ENCODE measurements around the gene KRTAP12-4.

Gene KRTAP12-4

GRCh38 chr21:44618909-44619308, 35.5 kb downstream of the KRTAP12-4 start:
- no peak for TF ChIP-seq CTCF (IDR thresholded peaks at IDR 0.05; ENCODE audit: borderline replicate concordance, insufficient read depth, low read depth, low read length)
- H3K4me3 ChIP-seq (ENCODE audit: low read depth, low read length): no peak overlapping the region

DNA sequence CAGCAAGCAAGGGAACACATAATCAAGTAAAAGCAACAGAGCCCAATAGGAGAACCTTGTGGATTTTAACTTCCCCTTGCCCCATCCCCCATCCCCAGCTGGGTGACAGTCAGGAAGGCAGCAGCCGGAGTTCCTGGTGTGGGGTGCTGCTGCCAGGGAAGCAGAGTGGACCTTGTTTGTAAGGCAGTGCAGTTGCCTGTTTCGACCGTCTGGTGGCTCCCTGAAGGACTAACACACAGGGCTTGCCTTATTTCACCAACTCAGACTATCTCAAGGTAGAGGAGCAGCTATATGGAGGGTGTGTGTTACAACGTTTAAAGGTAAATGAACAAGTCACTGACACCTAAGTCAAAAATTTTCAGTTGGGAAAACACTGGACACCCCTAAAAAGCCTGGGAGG, 36.0 kb downstream of the KRTAP12-4 start:
- TF ChIP-seq CTCF (IDR thresholded peaks at IDR 0.05; ENCODE audit: borderline replicate concordance, insufficient read depth, low read depth, low read length): 0 out of 2 replicates have a peak, but pooled peaks have one; percentile 3
- H3K4me3 ChIP-seq (ENCODE audit: low read depth, low read length): no peak overlapping the region

- H3K4me3 ChIP-seq (ENCODE audit: low read depth, low read length): no peak overlapping the region
- no peak for TF ChIP-seq CTCF (IDR thresholded peaks at IDR 0.05; ENCODE audit: borderline replicate concordance, insufficient read depth, low read depth, low read length)
Measured at GRCh38 chr21:44617071-44617501, 37.4 kb downstream of the KRTAP12-4 start.

DNA sequence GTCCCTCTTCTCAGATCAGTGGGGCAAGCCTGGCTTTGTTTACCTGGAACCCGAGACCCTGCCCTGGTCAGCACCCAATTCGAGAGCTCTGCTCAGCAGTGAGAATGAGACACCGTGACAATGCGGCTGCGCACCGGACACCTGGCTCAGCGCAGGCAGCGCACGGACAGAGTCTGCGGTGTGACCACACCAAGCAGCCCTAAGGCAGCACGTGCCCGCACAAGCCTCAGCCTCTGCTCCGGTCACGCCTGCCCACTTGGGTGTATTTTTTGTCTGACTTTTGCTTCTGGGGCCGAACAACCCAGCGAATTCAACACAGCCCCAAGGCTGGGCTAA, 37.9 kb downstream of the KRTAP12-4 start:
- H3K4me3 ChIP-seq (ENCODE audit: low read depth, low read length): no peak overlapping the region
- no peak for TF ChIP-seq CTCF (IDR thresholded peaks at IDR 0.05; ENCODE audit: borderline replicate concordance, insufficient read depth, low read depth, low read length)

DNA sequence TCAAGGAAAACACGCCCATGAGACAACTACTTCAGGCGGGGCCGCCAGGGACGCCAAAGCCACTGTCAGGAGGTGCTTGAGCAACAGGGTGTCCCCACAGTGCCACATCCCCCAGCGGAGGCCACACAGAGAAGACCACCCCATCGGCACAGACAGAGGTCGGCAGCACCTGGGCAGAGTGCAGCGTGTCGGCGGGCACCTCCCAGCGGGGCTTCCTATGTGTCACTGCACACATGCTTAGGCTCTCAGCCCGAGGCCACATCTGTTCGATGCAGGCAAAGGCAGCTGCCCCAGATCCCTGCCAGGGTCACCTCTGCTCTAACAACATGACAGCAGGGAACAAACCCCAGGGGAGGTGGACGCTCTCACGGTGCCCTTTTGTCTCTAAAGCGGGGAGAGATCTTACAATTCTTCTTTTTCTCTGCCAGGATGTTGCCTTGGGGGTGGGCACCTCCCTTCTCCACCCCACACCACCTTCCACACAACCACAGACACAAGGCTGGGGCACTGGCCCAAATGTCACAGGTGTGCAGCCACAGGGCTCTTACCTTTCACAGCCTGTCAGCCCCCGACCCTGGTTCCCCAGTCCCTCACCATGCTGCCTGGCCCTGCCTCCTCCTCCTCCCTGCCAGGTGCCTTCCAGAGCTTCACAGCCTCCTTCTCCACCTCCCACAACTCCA, 38.4 kb downstream of the KRTAP12-4 start:
- no peak overlapping the region for H3K4me3 ChIP-seq (ENCODE audit: low read depth, low read length)
- no peak for TF ChIP-seq CTCF (IDR thresholded peaks at IDR 0.05; ENCODE audit: borderline replicate concordance, insufficient read depth, low read depth, low read length)

DNA sequence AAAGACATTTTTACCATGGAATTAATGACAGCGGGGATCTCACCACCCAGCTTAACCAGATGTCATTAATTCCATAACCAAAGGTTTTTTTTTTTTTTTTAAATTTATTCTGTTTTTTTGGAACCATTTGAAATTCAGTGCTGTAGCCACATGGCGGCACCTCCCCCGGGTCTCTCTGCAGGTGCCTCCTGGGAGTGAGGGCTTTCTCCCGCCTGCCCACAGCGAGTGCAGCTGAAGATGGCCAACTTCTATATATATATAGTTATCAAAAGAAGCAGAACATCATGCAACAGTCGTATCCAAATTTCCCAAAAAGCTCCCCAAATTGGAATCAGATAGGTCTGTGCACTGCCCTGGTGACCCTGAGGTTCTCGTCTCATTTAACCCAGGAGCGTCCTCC, 39.0 kb downstream of the KRTAP12-4 start:
- TF ChIP-seq CTCF (IDR thresholded peaks at IDR 0.05; ENCODE audit: borderline replicate concordance, insufficient read depth, low read depth, low read length): no peak
- H3K4me3 ChIP-seq (ENCODE audit: low read depth, low read length): no peak overlapping the region

DNA sequence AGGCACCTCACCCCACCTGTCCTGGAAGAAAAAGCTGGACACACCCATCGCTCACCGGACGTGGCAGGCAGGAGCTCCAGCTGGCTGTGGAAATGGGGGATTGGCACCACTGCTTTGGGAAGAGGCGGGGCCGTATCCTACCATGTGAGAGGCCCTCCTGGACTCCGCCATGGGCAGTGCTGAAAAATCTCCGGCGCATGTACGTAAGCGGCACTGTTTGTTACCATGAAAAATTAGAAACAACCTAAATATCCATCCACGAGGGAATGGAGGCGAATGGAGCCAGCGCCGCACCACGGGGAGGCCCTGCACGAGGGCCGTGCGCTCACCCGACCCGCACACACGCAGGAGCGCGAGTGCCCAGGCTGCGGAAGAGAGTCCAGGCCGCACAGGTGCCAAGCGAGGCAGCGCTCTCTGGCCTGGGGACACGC, 39.5 kb downstream of the KRTAP12-4 start:
- no peak overlapping the region for H3K4me3 ChIP-seq (ENCODE audit: low read depth, low read length)
- no peak for TF ChIP-seq CTCF (IDR thresholded peaks at IDR 0.05; ENCODE audit: borderline replicate concordance, insufficient read depth, low read depth, low read length)
